ENCODE measurements around the gene DNLZ.
"Not testable (repeated sequence)": the region's sequence is repeated elsewhere in the genome, so short reads cannot be mapped to it uniquely, and the experiment has no call there.

Gene DNLZ

GRCh38 chr9:136363106-136363948 lies at the start of gene DNLZ:
DNLZ (minus strand) TSS chr9:136363744; CDS start chr9:136363714, 30 bp downstream.
- DNase-seq = peak; percentile 67

DNA sequence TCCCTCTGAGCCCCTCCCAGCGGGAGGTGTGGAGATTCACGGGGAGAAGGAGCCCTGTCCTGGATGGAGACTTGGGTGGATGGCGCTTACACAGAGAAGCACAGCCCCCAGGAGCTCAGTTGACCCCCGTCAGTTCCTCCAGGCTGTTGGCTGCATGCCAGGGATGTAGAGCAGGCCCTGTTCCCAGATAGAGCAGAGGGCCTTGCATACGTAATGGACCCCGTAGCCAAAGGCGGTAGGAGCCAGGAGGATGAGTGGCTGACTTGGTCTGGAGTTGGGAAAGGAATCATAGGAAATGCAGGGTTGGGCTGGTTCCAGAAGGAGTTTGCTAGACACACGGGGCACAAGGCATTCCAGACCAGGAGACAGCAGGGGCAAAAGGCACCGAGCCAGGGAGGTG lies 49.4 kb upstream of the DNLZ start:
- peak; percentile 44 for DNase-seq

GRCh38 chr9:136411378-136411777 lies 47.8 kb upstream of the DNLZ start:
- DNase-seq = no peak

DNA sequence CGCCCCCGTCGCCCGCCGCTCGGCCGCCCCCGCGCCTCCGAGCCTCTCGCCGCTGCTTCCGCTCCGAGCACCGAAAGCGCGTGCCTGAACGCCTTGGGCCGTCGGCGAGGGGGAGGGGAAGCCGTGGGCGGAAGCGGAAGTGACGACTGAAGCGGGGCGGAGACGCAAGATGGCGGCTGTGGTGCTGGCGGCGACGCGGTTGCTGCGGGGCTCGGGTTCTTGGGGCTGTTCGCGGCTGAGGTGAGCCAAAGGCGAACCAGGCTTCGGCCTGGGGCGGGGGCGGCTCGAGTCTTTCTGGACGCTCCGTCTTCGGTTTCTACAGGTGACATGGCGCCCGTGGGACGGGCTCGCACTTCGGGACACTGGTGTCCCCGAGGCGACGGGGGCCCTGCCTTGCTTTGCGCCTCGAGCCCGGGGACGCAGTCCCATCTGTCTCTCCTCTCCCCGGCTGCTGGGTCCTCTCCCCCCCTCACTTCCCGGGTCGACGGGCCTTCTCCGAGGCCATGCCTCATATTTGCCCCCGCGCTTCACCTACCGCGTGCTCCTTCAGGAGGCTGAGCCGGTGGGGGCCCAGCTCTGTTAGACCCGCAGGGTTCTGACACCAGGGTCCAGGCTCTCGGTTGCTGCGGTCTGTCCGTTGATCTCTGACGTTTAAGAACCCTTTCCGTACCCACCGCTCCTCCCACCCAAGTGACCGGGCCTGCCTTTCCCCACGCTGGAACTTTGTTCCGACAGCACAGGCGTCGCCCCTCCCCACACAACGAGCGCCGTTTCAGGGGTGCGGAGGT lies 47.1 kb upstream of the DNLZ start, which contains the start of the genes ENTR1 and PMPCA:
Gene ENTR1, minus strand, starts transcription at position 115 of the 788 bp plus-strand sequence. CDS start 217 bp downstream, outside the sequence.
Gene PMPCA, plus strand, starts transcription at position 159 of the 788 bp plus-strand sequence. Its CDS starts 11 bp downstream, at position 170.
- peak; percentile 52 for DNase-seq

- no peak for DNase-seq
Observed at GRCh38 chr9:136409557-136410455, 46.3 kb upstream of the DNLZ start.

DNA sequence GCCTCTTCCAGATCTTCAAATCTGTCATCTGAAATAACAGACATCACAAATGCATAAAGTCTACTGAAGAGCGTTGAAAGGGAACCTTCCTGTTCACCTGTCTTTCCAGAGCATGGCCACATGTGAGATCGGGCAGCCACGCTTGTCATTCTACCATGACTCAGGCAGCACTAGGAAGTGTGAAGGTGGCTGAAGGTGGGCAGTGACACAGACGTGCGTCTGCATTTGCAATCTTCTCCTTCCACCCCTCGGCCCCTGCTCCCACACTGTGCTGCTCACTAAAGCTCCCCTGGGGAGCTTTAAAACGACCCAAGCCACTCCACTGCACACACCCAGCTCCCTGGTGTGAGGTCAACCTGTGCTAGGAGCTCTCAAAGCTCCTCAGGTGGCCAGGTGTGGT lies 44.4 kb upstream of the DNLZ start:
- no peak for DNase-seq

- not testable (repeated sequence) for DNase-seq
Observed at GRCh38 chr9:136407061-136407460, 43.5 kb upstream of the DNLZ start.

DNA sequence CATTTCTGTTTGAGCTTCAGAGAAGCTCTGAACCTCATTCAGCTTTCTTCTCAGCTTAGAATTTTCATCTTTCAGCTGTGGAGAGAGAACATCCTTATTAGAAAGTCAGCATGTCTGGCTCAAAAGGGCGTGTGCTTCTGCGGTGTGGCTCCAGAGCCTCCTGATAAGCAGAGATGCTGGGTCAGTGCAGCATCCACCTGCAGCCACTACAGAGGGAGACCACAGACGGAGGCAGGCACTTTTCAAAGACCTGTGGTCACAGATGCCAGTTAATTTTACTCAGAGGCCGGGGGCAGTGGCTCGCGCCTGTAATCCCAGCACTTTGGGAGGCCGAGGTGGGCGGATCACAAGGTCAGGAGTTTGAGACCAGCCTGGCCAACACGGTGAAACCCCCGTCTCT lies 42.4 kb upstream of the DNLZ start:
- not testable (repeated sequence) for DNase-seq

- DNase-seq = no peak
Observed at GRCh38 chr9:136405481-136405880, 41.9 kb upstream of the DNLZ start.

GRCh38 chr9:136404801-136405136 lies 41.2 kb upstream of the DNLZ start:
- no peak for DNase-seq

DNA sequence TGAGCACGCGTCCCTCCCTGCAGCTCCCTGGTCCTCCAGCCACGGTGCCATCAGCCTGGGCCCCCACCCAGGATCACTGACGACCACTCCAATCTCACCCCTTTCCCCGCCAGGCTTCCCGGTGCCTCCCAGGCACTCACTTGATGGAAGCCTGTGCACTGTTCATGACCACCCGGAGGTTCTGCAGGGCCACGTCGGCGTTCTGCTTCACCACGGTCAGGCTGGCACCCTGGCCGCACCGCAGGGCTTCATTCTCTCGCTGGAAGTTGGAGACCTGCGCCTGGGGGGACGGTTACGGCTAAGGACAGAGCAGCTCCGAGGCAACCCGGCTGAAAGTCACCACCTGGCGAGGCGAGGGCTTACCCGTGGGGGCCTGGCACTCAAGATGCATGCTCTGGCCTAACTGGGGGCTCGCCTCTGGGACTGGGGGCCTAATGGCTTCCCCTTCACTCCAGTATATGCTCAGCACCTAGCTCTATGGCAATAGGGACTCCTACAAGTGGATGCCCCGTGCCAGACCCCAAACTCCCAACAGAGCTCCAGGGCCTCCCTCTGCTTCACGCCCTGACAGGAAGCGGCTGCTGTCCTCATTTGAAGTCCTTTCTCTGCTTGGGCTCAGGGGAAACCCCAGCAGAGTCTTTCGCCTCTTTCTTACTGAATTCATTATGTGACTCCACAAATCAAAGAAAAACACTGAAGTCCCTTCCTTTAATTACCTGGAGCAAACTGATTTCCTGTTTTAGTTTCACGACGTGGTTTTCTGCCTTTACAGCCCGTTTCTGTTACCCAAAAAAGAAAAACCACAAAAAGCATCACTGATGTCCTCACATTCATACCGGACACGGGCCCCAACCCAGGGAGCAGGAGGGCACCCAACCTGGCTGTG lies 40.6 kb upstream of the DNLZ start:
- no peak for DNase-seq

DNA sequence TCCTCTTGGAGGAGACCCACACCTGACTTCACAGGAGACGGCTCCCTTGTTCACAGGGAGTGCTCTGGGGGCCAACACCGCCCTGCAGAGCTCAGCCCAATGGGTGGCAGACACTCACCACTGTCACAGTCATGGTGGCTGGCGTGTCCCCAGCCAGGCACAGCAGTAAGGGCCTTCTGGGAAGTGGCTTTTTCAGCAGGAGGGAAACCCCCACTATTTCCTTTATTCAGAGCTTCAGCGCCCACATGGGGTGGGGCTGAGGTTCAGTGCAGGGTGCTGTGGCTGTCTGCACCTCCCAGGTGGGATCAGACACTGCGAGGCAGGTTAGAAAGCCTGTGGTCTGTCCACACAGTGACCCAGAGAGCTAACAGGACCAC lies 40.0 kb upstream of the DNLZ start:
- DNase-seq = no peak

- DNase-seq = no peak
Observed at GRCh38 chr9:136402067-136402466, 38.5 kb upstream of the DNLZ start.

GRCh38 chr9:136401173-136401922 lies 37.8 kb upstream of the DNLZ start:
- DNase-seq = no peak

DNA sequence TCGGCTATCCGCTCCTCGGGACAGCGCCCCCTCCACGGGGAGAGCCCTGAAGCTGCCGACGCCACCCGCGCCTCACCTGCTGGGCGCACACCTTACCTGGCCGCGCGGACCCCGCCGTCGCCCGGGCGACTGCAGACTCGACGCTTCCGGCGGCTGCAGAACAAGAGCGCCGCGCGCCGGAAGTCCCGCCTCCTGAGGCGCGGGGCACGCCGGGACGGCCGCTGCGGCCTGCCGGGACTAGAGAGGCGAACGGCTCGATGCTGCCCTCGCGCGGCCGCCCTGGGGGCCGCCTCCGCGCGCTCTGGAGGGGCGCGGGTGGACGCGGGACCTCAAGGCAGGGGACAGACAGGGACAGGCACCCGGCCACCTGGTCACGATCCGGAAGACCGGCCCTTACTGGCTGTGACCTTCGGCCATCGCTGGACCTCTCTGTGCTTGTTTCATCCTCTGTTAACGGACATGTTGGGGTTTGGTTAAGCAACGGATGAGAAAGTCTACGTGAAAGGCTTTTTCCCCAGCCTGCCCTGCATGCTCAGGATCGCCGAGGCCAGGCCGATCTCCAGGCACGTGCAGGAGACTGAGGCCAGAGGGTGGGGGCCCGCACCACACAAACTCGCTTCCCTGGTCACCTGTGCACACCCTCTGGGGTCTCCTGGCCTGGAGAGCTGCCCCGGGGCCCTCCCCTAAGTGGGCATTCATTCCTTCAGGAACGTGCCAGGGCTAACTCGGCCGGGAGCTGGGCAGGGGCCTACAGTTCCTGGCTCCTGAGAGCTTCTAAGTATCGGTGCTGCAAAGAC lies 36.7 kb upstream of the DNLZ start, which contains the start of gene SNAPC4:
Gene SNAPC4, minus strand, starts transcription at position 133 of the 797 bp plus-strand sequence. CDS start 1,742 bp downstream, outside the sequence.
- DNase-seq = peak; percentile 12

- DNase-seq = no peak
Observed at GRCh38 chr9:136399176-136400037, 35.9 kb upstream of the DNLZ start.

DNA sequence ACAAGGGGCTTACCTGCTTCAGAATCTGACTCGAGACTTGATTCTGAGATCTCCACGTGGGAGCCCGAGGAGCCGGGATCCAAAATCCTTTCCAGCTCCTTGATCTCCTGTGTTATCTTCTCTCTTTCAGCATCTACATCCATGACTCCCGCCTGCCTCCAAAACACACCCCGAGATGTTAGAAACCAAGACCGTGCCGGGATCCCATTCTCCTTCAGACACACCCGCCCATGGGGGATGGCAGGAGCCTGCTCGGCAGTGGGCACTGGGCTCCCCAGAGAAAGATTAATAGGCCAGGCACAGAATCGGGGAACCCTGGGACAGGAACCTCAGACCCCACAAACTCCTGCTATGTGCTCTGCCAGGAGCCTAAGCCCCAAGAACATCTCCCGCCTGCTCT lies 34.7 kb upstream of the DNLZ start:
- no peak for DNase-seq

GRCh38 chr9:136397643-136398042 lies 34.1 kb upstream of the DNLZ start:
- no peak for DNase-seq

DNA sequence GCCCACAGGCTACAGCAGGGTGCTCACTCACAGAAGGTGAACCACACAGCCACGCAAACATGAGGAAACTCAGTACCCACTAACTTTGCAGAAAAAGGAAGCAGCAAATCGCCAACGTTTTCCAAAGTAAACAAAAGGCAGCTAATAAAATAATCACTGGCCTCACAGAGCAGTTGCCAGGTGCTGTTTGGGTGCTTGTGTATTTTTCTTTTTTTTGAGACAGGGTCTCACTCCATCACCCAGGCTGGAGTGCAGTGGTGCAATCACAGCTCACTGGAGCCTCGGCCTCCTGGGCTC lies 32.6 kb upstream of the DNLZ start:
- DNase-seq = no peak

All from DMS 273 treated with DMSO at 0.1 percent for 48 hours (cell line).